Neural cell (in vitro differentiated cells): Measurements from ENCODE around the gene GRAMD4.

Experiments used
- CTCF ChIP-seq: fragments of 450-650 bp; IDR thresholded peaks from 2 replicates; pipeline ENCODE4 v1.5.1; 2014; ENCODE audit warnings: antibody characterized with exemption, mild to moderate bottlenecking, moderate library complexity; ENCODE audit not compliant: poor library complexity, severe bottlenecking
- EP300 ChIP-seq: fragments of 450-650 bp; conservative IDR thresholded peaks from 2 replicates; pipeline ENCODE4 v1.6.1; 2014; ENCODE audit warnings: antibody characterized with exemption, mild to moderate bottlenecking, moderate library complexity; ENCODE audit not compliant: poor library complexity, severe bottlenecking
- EZH2 ChIP-seq: fragments of 200-600, 300-800 bp; shearing (Covaris generic), sonication (generic); IDR thresholded peaks from 2 replicates; pipeline ENCODE4 v1.6.1; 2014; ENCODE audit warnings: antibody characterized with exemption, low read length, borderline replicate concordance, mild to moderate bottlenecking; ENCODE audit not compliant: insufficient read depth, poor library complexity, severe bottlenecking
- MXI1 ChIP-seq: fragments of 450-650 bp; conservative IDR thresholded peaks from 2 replicates; pipeline ENCODE4 v1.6.1; 2014; ENCODE audit warnings: antibody characterized with exemption, mild to moderate bottlenecking; ENCODE audit not compliant: poor library complexity, severe bottlenecking
- POLR2AphosphoS5 ChIP-seq: IDR thresholded peaks from 2 replicates; pipeline ENCODE4 v1.6.1; 2012
- RAD21 ChIP-seq: fragments of 450-650 bp; conservative IDR thresholded peaks from 2 replicates; pipeline ENCODE4 v1.6.1; 2014; ENCODE audit warnings: antibody characterized with exemption, mild to moderate bottlenecking, moderate library complexity
- REST ChIP-seq: IDR thresholded peaks from 2 replicates; pipeline ENCODE4 v1.6.1; 2012; ENCODE audit warnings: borderline replicate concordance
- SMC3 ChIP-seq: fragments of 450-650 bp; conservative IDR thresholded peaks from 2 replicates; pipeline ENCODE4 v1.6.1; 2014; ENCODE audit warnings: antibody characterized with exemption, mild to moderate bottlenecking, moderate library complexity; ENCODE audit not compliant: poor library complexity
- TAF1 ChIP-seq: IDR thresholded peaks from 2 replicates; pipeline ENCODE4 v1.6.1; 2012; ENCODE audit warnings: low read depth

- no peak for TF ChIP-seq REST
- TF ChIP-seq CTCF, result no peak
- TF ChIP-seq EP300, result no peak
- TF ChIP-seq RAD21, result no peak
- no peak for TF ChIP-seq POLR2AphosphoS5
- TF ChIP-seq EZH2, result no peak
- TF ChIP-seq SMC3, result no peak
- TF ChIP-seq MXI1, result no peak
- no peak for TF ChIP-seq TAF1
Measured at GRCh38 chr22:46587061-46587460, 33.1 kb upstream of the GRAMD4 start.
